Activated T-cell treated with anti-CD3 and anti-CD28 coated beads, Interleukin-2, amount 50 U/mL, for 4 hours (primary cell): ENCODE data around the gene RIF1. TPM values are rescaled to one million over a fixed set of nuclear protein-coding genes. Genes with fewer than 3 reads are reported as not detected.

ENCODE experiments used
- ATAC-seq, 2 donors: fragments of 200-7000 bp; cut with Tn5 transposase; one replicate each; pipeline ENCODE4 v1.10.0; 2021
- DNase-seq: peaks from one replicate; pipeline ENCODE4 v3.0.0-alpha.2; 2020
- H3K27me3 Mint-ChIP-seq: one replicate; pipeline ENCODE4 v1.8.0; 2021; ENCODE audit warnings: low read depth, mixed read lengths
- H3K36me3 Mint-ChIP-seq: one replicate; pipeline ENCODE4 v1.8.0; 2022; ENCODE audit warnings: mixed read lengths; ENCODE audit not compliant: insufficient read depth
- H3K4me1 Mint-ChIP-seq: one replicate; pipeline ENCODE4 v1.8.0; 2021; ENCODE audit warnings: low read depth, mixed read lengths
- H3K4me3 Mint-ChIP-seq: one replicate; pipeline ENCODE4 v1.8.0; 2021; ENCODE audit warnings: mild to moderate bottlenecking, moderate library complexity, mixed read lengths
- H3K9me3 Mint-ChIP-seq: one replicate; pipeline ENCODE4 v1.8.0; 2021; ENCODE audit warnings: mixed read lengths
- total RNA-seq, 3 donors: library from RNA; stranded (reverse); gene quantifications; one replicate each; pipeline ENCODE4 v1.2.1, GENCODE V29; 2021

The RIF1 gene
- total RNA-seq, 3 donors from 2014 or later = 63.6 to 68.9 (median 64.1) TPM

GRCh38 chr2:151518802-151519201, 109.1 kb downstream of the RIF1 start:
- DNase-seq (no peak), ATAC-seq (no peak)
- Mint-ChIP-seq H3K4me3 (no peak overlapping the region), H3K4me1 (no peaks in the 10 kb centered on the region), H3K27me3 (no peaks in the 10 kb centered on the region), H3K9me3 (no peaks in the 10 kb centered on the region), H3K36me3 (peaks cover 10% of the 10 kb centered on the region)

DNA sequence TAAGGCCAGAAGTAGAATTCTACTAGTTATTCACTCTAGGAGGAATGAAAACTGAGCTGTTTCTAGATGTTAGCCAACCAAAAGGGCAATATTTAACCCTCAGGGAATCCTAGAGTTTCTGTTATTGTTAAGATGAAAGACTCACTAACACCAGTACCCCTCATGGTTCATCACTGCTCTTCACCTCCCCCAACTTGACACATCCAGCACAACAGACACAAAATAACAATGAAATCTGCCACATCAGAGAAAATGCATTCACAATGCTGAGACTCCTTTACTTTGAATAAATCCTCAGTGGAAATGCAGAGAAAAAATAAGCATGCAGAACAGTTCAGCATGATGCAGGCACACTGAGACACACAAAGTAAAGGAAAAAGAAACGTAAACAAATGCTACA, 111.3 kb downstream of the RIF1 start:
- Mint-ChIP-seq H3K4me3 (no peak overlapping the region), H3K36me3 (peaks cover 6% of the 10 kb centered on the region), H3K27me3 (no peaks in the 10 kb centered on the region), H3K9me3 (no peaks in the 10 kb centered on the region), H3K4me1 (no peaks in the 10 kb centered on the region)
- ATAC-seq (no peak), DNase-seq (no peak)

DNA sequence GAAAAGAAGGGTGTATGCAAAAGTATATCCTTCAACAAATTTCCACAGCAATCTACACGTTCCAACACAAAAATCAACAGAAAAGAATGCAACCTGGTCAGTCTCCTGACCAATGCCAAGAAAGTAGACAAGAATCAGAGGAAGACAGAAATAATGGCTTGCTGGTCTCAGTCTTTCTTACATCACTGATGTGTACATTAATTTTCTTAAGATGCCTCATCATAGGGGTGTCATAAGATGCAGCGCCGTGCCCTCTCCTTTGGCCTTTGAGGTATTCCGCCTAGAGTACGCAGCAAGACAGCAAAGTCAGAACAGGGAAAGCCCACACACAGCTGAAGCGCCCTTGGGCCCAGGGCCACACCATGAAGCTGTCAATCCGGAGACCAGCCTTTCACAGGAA, 112.9 kb downstream of the RIF1 start:
- Mint-ChIP-seq H3K4me3 (no peak overlapping the region), H3K4me1 (no peaks in the 10 kb centered on the region), H3K36me3 (no peaks in the 10 kb centered on the region), H3K9me3 (no peaks in the 10 kb centered on the region), H3K27me3 (no peaks in the 10 kb centered on the region)
- DNase-seq = no peak
- ATAC-seq = no peak

DNA sequence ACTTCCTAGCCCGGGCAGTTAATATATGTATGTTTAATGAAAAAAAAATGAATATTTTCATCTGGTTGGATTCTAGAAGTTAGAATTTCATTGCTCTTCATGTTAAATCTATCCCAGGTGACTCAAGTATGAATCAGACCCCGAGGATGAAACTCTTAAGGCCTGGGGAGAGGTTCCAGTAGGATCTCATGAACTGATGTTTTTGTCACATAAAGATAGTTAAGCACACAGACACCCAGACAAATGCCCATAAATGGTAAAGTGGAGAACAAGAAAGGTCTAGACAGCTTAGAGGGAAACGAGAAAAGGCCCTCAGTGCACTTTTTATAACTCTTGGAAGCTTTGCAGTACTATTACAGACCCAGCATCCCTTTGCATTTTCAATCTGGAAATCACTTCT, 114.1 kb downstream of the RIF1 start:
- H3K9me3 Mint-ChIP-seq = no peaks in the 10 kb centered on the region
- no peaks in the 10 kb centered on the region for H3K27me3 Mint-ChIP-seq
- no peaks in the 10 kb centered on the region for H3K36me3 Mint-ChIP-seq
- H3K4me3 Mint-ChIP-seq = no peak overlapping the region
- no peaks in the 10 kb centered on the region for H3K4me1 Mint-ChIP-seq
- DNase-seq (no peak), ATAC-seq (no peak)

DNA sequence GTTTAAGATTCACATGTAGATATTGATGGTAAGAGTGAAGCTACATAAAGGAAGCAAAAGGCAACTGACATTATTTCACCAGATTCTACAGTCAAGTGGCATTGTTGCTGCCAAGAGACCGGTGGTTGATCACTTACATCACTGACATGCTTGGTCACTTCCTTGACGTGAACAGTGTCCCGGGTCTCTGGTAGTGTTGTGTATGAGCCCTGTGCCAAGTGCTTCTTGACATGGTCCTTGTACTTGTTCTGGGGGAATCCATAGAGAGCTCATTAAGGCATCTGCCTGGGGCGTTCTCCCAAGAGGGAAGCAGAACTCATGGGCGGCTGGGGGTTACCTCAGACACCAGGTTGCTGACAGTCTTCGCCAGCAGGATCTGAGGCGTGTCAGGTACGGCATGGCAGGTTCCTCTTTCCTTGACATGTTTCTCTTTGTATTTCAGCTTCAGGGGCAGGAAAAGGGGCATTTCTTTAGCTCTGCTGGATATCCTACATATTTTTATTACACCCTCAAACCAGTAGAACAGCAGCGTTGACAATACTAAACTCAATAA, 116.2 kb downstream of the RIF1 start:
- Mint-ChIP-seq H3K27me3 (no peaks in the 10 kb centered on the region), H3K36me3 (no peaks in the 10 kb centered on the region), H3K9me3 (no peaks in the 10 kb centered on the region), H3K4me3 (no peak overlapping the region), H3K4me1 (no peaks in the 10 kb centered on the region)
- no peak for DNase-seq
- no peak for ATAC-seq

DNA sequence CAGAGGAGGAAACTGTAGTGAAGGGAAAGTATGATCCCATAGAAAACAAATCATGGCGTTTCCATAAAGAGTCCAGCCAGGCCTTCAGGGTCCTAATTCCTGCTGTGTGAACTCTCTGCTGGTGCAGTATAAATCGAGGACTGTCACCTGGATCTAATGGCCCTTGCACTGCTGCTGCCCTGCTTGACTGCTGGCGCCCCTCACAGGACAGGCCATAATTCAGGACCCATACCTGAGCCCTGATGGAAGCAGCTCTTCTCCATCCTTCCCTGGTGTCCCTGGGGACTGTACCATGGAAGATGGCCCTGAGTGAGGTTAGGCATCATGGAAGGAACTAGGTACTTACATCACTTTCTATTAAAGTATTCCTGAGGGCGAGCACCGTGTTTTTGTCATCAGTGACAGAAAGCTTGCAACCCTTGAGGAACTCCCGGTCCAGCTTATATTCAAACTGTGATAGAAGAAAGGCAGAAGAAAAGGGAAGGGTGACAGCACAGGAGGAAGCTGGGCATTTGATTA, 116.9 kb downstream of the RIF1 start:
- no peak for DNase-seq
- Mint-ChIP-seq H3K36me3 (no peaks in the 10 kb centered on the region), H3K27me3 (no peaks in the 10 kb centered on the region), H3K4me1 (no peaks in the 10 kb centered on the region), H3K4me3 (no peak overlapping the region), H3K9me3 (no peaks in the 10 kb centered on the region)
- no peak for ATAC-seq

Other genes with a start within 250 kb of the RIF1 start
- 1 to 10 TPM in 1 of 3 donors, under 1 TPM in 2; 0.73 to 1.4 (median 0.76) TPM for gene RBM43, start 148.0 kb upstream of the RIF1 start, total RNA-seq
- 10 to 100 TPM; 22.4 to 26.2 (median 22.4) TPM for gene NMI, start 120.2 kb upstream of the RIF1 start, total RNA-seq
- gene TNFAIP6, start 52.3 kb upstream of the RIF1 start, total RNA-seq = not detected